ENCODE results near the gene WWOX.

DNA sequence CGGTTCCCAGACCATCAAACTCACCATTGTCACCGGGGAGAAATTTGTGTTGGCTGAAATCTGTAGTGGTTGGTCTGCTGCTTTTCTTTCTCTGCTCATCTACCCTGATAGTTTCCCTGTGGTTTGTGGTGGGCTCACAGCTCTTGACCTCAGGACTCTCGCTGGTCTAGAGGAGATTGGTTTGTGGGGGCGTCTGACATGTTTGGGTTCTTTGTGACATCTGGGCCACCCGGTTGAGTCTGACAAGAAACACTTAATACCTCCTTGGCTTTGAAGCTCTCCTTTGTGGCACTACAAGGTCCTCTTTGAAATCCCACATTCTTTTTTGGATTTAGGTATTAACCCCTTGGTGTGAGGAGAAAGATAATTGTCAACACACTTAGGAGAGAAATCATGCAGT, 662.0 kb downstream of the WWOX start:
- TF ChIP-seq, protein P1, sequence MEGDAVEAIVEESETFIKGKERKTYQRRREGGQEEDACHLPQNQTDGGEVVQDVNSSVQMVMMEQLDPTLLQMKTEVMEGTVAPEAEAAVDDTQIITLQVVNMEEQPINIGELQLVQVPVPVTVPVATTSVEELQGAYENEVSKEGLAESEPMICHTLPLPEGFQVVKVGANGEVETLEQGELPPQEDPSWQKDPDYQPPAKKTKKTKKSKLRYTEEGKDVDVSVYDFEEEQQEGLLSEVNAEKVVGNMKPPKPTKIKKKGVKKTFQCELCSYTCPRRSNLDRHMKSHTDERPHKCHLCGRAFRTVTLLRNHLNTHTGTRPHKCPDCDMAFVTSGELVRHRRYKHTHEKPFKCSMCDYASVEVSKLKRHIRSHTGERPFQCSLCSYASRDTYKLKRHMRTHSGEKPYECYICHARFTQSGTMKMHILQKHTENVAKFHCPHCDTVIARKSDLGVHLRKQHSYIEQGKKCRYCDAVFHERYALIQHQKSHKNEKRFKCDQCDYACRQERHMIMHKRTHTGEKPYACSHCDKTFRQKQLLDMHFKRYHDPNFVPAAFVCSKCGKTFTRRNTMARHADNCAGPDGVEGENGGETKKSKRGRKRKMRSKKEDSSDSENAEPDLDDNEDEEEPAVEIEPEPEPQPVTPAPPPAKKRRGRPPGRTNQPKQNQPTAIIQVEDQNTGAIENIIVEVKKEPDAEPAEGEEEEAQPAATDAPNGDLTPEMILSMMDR (IDR thresholded peaks at IDR 0.05) = no peak
- no peak for TF ChIP-seq EP300 (IDR thresholded peaks at IDR 0.05)
